K562 (cell line): ENCODE results near the gene TMOD2. TPM values are rescaled to one million over a fixed set of nuclear protein-coding genes. Genes with fewer than 3 reads are reported as not detected.
A peak's percentile ranks its signal among the peaks of the same experiment; 100 is the strongest.

Experiments used
- ARID1B ChIP-seq: fragments of 450-650 bp; IDR thresholded peaks from 2 replicates; pipeline ENCODE4 v1.6.1; 2016; ENCODE audit warnings: antibody characterized with exemption, mild to moderate bottlenecking, inconsistent platforms
- ATF1 ChIP-seq, 2 experiments: fragments of 450-650 bp in 1 of 2; IDR thresholded peaks; 2 replicates each; pipeline ENCODE4 v1.6.1; 2016; ENCODE audit warnings: missing compliant biosample characterization in 1 of 2, missing genetic modification characterization in 1 of 2
- ATF7 ChIP-seq: fragments of 450-650 bp; IDR thresholded peaks from 2 replicates; pipeline ENCODE4 v1.7.1; 2014; ENCODE audit warnings: mild to moderate bottlenecking, moderate library complexity
- CREM ChIP-seq: IDR thresholded peaks from 2 replicates; pipeline ENCODE4 v1.6.1; 2014; ENCODE audit warnings: antibody characterized with exemption, low read depth
- DPF2 ChIP-seq: fragments of 450-650 bp; IDR thresholded peaks from 2 replicates; pipeline ENCODE4 v1.6.1; 2016
- EP300 ChIP-seq: IDR thresholded peaks from 2 replicates; pipeline ENCODE4 v1.6.1; 2012; ENCODE audit warnings: low read length, improper control_type of control experiment
- FOS ChIP-seq: IDR thresholded peaks from 3 replicates; pipeline ENCODE4 v1.6.1; 2011; ENCODE audit not compliant: insufficient read length; ENCODE audit errors: extremely low read depth
- FOSL1 ChIP-seq: fragments of 200-800 bp; sonication (Bioruptor generic); conservative IDR thresholded peaks from 2 replicates; pipeline ENCODE4 v1.6.1; 2016; ENCODE audit warnings: missing genetic modification characterization, missing compliant biosample characterization
- GATAD2B ChIP-seq: fragments of 450-650 bp; IDR thresholded peaks from 2 replicates; pipeline ENCODE4 v1.6.1; 2017; ENCODE audit warnings: mild to moderate bottlenecking, borderline replicate concordance
- JUND ChIP-seq, 2 experiments: IDR thresholded peaks; 2 replicates in 1 of 2; 3 replicates in 1 of 2; pipeline ENCODE4 v1.6.1; 2011; ENCODE audit warnings: borderline replicate concordance in 2 of 2, low read depth in 2 of 2, low read length in 2 of 2, improper control_type of control experiment in 1 of 2, missing biosample characterization in 1 of 2, missing genetic modification characterization in 1 of 2, missing genetic modification reagents in 1 of 2
- MEF2D ChIP-seq: conservative IDR thresholded peaks from 2 replicates; pipeline ENCODE4 v1.6.1; 2016; ENCODE audit warnings: low read depth, missing genetic modification characterization, missing compliant biosample characterization
- NFIX ChIP-seq: fragments of 250-450 bp; sonication (Bioruptor Pico); IDR thresholded peaks from 2 replicates; pipeline ENCODE4 v1.4.0; 2020; ENCODE audit warnings: low read depth, mild to moderate bottlenecking, moderate library complexity
- RCOR1 ChIP-seq, 2 experiments: IDR thresholded peaks; 2 replicates each; pipeline ENCODE4 v1.6.1; 2012; ENCODE audit warnings: low read depth in 2 of 2, low read length in 2 of 2, borderline replicate concordance in 1 of 2, improper control_type of control experiment in 1 of 2
- SMARCA4 ChIP-seq: fragments of 450-650 bp; IDR thresholded peaks from 2 replicates; pipeline ENCODE4 v1.6.1; 2016
- SMARCE1 ChIP-seq: fragments of 450-650 bp; IDR thresholded peaks from 2 replicates; pipeline ENCODE4 v1.7.1; 2016; ENCODE audit warnings: mild to moderate bottlenecking
- TBL1XR1 ChIP-seq, 2 experiments: IDR thresholded peaks; 2 replicates each; pipeline ENCODE4 v1.6.1; 2012; ENCODE audit warnings: improper control_type of control experiment in 2 of 2, low read length in 2 of 2, mild to moderate bottlenecking in 1 of 2
- VEZF1 ChIP-seq: fragments of 200-800 bp; sonication (Bioruptor generic); IDR thresholded peaks from 2 replicates; pipeline ENCODE4 v1.6.1; 2017; ENCODE audit warnings: missing genetic modification characterization, missing compliant biosample characterization
- ZBTB49 ChIP-seq: sonication (generic); formaldehyde crosslinking; IDR thresholded peaks from 2 replicates; pipeline ENCODE4 v1.8.0; 2022; ENCODE audit warnings: missing genetic modification reagents, mild to moderate bottlenecking, borderline replicate concordance
- ZC3H11A ChIP-seq: IDR thresholded peaks from 2 replicates; pipeline ENCODE4 v1.6.1; 2012; ENCODE audit warnings: low read depth, low read length, improper control_type of control experiment
- ZKSCAN1 ChIP-seq: fragments of 150-350 bp; IDR thresholded peaks from 2 replicates; pipeline ENCODE4 v1.6.1; 2016; ENCODE audit warnings: low read depth, low read length
- ZMIZ1 ChIP-seq, 2 experiments: fragments of 150-350 bp in 1 of 2; IDR thresholded peaks; 2 replicates each; pipeline ENCODE4 v1.6.1; 2012 to 2016; ENCODE audit warnings: low read depth in 2 of 2, low read length in 2 of 2, mild to moderate bottlenecking in 1 of 2, moderate library complexity in 1 of 2
- polyA plus RNA-seq, 8 experiments: library from polyadenylated mRNA; depleted of rRNA in 4 of 8; stranded (reverse) in 5 of 8; unstranded in 3 of 8; fragments of >200 nt; fragmentation: Nextera tagmentation in 2 of 8; fragmentation: Illumina TruSeq in 1 of 8; extraction: Ambion mirVana in 2 of 8; extraction: Trizol in 1 of 8; gene quantifications; 2 replicates each; pipeline versions ENCODE4 v1.2.1 to v1.2.3, GENCODE V29; 2011 to 2014; ENCODE audit warnings: inconsistent platforms in 1 of 8, missing spikeins in 1 of 8
- total RNA-seq, 7 experiments: library from RNA; depleted of rRNA in 6 of 7; stranded (reverse); fragments of >200 nt in 6 of 7; fragmentation: Illumina TruSeq in 2 of 7; extraction: Trizol in 2 of 7; gene quantifications; 2 replicates each; pipeline versions ENCODE4 v1.2.1 to v1.2.3, GENCODE V29; 2011 to 2021; ENCODE audit warnings: low replicate concordance in 1 of 7

The TMOD2 gene
- total and polyA plus RNA-seq, 9 of the 15 experiments (the other 6 are each of a cell fraction or from before 2014, with no cell fraction given): 0.49 to 3.8 (median 3.0) TPM

GRCh38 chr15:51846463-51847230, 95.2 kb downstream of the TMOD2 start (continued):
- TF ChIP-seq SMARCA4 (peak; percentile 80), VEZF1 (0 out of 2 replicates have a peak, but pooled peaks have one; percentile 22), ZMIZ1 (IDR thresholded peaks at IDR 0.05; ENCODE audit: low read depth in 2 of 2, low read length in 2 of 2) (no peak), ZBTB49 (CRISPR knock-in tag) (no peak), ZC3H11A (no peak), TBL1XR1 (IDR thresholded peaks at IDR 0.05; ENCODE audit: low read length in 2 of 2) (peak in 1 of 2 experiments; percentile 45; a peak in 1 of 4 replicates), MEF2D (tag) (0 out of 2 replicates have a peak, but pooled peaks have one; percentile 31), JUND (IDR thresholded peaks at IDR 0.05; ENCODE audit: borderline replicate concordance, low read depth, low read length) (peak; percentile 86), JUND (tag; IDR thresholded peaks at IDR 0.05; ENCODE audit: borderline replicate concordance, low read depth, low read length) (peak; percentile 84; the same call in 2 of the 3 replicates), GATAD2B (no peak), RCOR1 (IDR thresholded peaks at IDR 0.05; ENCODE audit: borderline replicate concordance in 1 of 2, low read depth in 2 of 2, low read length in 2 of 2) (peak; percentile 27 to 93; a peak in 2 of 4 replicates), DPF2 (peak; percentile 85), CREM (peak; percentile 43; the same call in 1 of the 2 replicates), FOS (peak; percentile 13), ARID1B (peak; percentile 79), FOSL1 (peak; percentile 87), NFIX (CRISPR knock-in tag) (0 out of 2 replicates have a peak, but pooled peaks have one; percentile 8), SMARCE1 (peak; percentile 87), EP300 (peak; percentile 31; the same call in 1 of the 2 replicates), ATF7 (peak; percentile 86), ZKSCAN1 (peak; percentile 72; the same call in 1 of the 2 replicates), ATF1 (CRISPR knock-in tag; IDR thresholded peaks at IDR 0.05) (no peak), ATF1 (tag; IDR thresholded peaks at IDR 0.05) (peak; percentile 56)
